Measurements from ENCODE around the gene CLDN9.
"Not testable (repeated sequence)": the region's sequence is repeated elsewhere in the genome, so short reads cannot be mapped to it uniquely, and the experiment has no call there.

CLDN9 gene

DNA sequence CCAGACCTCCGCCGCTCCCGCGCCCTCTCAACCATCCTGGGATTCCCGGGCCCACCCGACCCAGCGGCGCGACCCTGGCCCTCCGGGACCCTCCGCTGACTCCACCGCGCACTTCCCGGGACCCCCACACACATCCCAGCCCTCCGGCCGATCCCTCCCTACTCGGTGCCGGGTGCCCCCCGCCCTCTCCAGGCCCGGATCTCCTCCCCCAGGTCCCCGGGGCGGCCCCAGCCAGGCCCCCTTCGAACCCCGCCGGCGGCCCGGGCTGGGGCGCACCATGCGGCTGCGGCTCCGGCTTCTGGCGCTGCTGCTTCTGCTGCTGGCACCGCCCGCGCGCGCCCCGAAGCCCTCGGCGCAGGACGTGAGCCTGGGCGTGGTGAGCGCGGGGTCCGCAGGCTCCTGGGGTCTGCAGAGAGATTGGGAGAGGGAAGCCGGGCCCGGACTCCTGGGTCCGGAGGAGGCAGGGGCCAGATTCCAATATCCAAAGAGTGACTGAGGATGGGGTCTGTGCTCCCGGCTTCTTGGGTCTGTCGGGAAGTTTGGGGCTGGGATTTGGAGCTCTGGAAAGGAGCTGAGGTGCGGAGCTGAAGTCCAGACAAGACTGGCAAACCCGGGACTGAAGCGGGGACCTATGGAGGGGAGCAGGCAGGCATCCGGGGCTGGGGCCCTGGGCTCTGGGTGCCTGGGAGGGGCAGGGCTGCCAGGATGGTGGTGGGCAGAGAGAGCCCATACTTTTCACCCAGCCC is 34.1 kb downstream of the CLDN9 start:
- DNase-seq (ENCODE audit: low read depth), result no peak
- in situ Hi-C loops (cut with HindIII; ENCODE audit: low sequenced_read_pairs), result loop anchor here (5.0 kb wide), 1 partner anchor 80 kb away; no protein-coding TSS in a partner anchor
- no peak overlapping the region for H3K4me3 ChIP-seq (ENCODE audit: low read depth, low read length)
- TF ChIP-seq, protein P1, sequence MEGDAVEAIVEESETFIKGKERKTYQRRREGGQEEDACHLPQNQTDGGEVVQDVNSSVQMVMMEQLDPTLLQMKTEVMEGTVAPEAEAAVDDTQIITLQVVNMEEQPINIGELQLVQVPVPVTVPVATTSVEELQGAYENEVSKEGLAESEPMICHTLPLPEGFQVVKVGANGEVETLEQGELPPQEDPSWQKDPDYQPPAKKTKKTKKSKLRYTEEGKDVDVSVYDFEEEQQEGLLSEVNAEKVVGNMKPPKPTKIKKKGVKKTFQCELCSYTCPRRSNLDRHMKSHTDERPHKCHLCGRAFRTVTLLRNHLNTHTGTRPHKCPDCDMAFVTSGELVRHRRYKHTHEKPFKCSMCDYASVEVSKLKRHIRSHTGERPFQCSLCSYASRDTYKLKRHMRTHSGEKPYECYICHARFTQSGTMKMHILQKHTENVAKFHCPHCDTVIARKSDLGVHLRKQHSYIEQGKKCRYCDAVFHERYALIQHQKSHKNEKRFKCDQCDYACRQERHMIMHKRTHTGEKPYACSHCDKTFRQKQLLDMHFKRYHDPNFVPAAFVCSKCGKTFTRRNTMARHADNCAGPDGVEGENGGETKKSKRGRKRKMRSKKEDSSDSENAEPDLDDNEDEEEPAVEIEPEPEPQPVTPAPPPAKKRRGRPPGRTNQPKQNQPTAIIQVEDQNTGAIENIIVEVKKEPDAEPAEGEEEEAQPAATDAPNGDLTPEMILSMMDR (IDR thresholded peaks at IDR 0.05; ENCODE audit: low read depth, low read length, missing control alignments), result no peak

DNA sequence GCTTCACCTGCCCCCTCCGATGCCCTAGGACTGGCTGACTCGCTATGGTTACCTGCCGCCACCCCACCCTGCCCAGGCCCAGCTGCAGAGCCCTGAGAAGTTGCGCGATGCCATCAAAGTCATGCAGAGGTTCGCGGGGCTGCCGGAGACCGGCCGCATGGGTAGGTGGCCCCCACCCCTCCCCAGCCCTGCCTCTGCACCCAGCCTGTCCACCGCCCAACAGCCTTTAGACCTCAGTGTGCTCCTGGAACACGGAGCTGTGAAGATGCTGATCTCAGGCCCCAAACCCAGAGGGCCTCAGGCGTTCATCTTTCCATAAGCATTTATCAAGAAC is 34.6 kb downstream of the CLDN9 start:
- in situ Hi-C loops (cut with HindIII; ENCODE audit: low sequenced_read_pairs), result loop anchor here (5.0 kb wide), 1 partner anchor 80 kb away; no protein-coding TSS in a partner anchor
- TF ChIP-seq, protein P1 (IDR thresholded peaks at IDR 0.05; ENCODE audit: low read depth, low read length, missing control alignments), result no peak
- DNase-seq (ENCODE audit: low read depth), result no peak

DNA sequence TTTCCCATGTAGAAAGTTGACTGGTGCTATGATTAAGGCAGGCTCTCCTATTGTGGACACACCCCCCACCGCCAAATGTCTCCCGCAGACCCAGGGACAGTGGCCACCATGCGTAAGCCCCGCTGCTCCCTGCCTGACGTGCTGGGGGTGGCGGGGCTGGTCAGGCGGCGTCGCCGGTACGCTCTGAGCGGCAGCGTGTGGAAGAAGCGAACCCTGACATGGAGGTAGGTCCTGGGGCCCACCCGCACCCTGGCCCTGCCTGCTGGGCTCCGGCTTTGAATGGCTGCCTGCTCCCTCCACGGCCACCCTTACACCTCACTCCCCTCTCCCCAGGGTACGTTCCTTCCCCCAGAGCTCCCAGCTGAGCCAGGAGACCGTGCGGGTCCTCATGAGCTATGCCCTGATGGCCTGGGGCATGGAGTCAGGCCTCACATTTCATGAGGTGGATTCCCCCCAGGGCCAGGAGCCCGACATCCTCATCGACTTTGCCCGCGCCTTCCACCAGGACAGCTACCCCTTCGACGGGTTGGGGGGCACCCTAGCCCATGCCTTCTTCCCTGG is 37.3 kb downstream of the CLDN9 start:
- DNase-seq (ENCODE audit: low read depth), result no peak
- TF ChIP-seq, protein P1 (IDR thresholded peaks at IDR 0.05; ENCODE audit: low read depth, low read length, missing control alignments), result no peak
- H3K4me3 ChIP-seq (ENCODE audit: low read depth, low read length), result no peak overlapping the region
- in situ Hi-C loops (cut with HindIII; ENCODE audit: low sequenced_read_pairs), result loop anchor here (5.0 kb wide), 1 partner anchor 77 kb away; no protein-coding TSS in a partner anchor

More for the DNA sequence above, 34.6 kb downstream of the CLDN9 start:
- H3K4me3 ChIP-seq (ENCODE audit: low read depth, low read length), result no peak overlapping the region

DNA sequence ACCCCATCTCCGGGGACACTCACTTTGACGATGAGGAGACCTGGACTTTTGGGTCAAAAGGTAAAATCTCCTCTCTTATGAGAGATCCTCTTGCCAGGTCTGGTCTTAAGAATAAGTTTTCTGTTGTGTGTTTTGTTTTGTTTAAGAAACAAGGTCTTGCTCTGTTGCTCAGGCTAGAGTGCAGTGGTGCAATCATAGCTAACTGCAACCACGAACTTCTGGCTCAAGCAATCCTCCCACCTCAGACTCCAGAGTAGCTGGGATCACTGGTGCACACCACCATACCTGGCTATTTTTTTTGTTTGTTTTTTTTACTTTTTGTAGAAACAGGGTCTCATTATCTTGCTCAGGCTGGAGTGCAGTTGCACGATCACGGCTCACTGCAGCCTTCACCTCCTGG is 37.8 kb downstream of the CLDN9 start:
- TF ChIP-seq, protein P1 (IDR thresholded peaks at IDR 0.05; ENCODE audit: low read depth, low read length, missing control alignments), result no peak
- H3K4me3 ChIP-seq (ENCODE audit: low read depth, low read length), result no peak overlapping the region
- in situ Hi-C loops (cut with HindIII; ENCODE audit: low sequenced_read_pairs), result no loop called here
- no peak for DNase-seq (ENCODE audit: low read depth)

DNA sequence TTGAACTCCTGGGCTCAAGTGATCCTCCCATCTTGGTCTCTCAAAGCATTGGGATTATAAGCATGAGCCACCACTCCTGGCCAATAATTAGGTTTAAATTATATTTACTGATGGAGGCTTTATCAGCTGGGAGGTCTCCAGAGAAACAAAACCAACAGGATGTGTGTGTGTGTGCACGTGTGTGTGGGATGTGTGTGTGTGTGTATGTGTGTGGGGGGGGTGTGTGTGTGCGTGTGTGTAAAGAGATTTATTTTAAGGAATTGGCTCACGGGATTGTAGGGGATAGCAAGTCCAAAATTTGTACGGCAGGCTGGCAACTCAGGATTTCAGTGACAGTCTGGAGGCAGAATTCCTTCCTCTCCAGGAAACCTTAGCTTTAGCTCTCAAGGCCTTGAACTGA is 38.3 kb downstream of the CLDN9 start:
- TF ChIP-seq, protein P1 (IDR thresholded peaks at IDR 0.05; ENCODE audit: low read depth, low read length, missing control alignments), result no peak
- no peak for DNase-seq (ENCODE audit: low read depth)

DNA sequence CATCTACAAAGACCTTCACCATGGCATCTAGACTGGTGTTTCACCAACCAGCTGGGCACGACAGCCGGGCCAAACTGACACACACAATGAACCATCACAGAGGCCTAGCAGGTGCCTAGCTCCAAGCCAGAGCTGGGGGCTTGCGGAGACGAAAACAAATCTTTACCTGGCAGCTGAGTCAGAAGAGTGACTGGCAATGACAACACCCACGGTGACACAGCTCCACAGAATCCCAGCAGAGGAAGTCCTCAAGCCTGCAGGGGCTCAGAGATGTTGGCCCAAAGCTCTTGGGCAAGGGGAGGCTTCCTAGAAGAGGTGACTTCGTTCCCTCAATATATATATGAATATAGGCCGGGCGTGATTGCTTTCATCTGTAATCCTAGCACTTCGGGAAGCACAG is 38.8 kb downstream of the CLDN9 start:
- no peak overlapping the region for H3K4me3 ChIP-seq (ENCODE audit: low read depth, low read length)
- in situ Hi-C loops (cut with HindIII; ENCODE audit: low sequenced_read_pairs), result no loop called here
- no peak for DNase-seq (ENCODE audit: low read depth)
- TF ChIP-seq, protein P1 (IDR thresholded peaks at IDR 0.05; ENCODE audit: low read depth, low read length, missing control alignments), result no peak

More for the DNA sequence above, 38.3 kb downstream of the CLDN9 start:
- H3K4me3 ChIP-seq (ENCODE audit: low read depth, low read length), result no peak overlapping the region
- in situ Hi-C loops (cut with HindIII; ENCODE audit: low sequenced_read_pairs), result no loop called here

DNA sequence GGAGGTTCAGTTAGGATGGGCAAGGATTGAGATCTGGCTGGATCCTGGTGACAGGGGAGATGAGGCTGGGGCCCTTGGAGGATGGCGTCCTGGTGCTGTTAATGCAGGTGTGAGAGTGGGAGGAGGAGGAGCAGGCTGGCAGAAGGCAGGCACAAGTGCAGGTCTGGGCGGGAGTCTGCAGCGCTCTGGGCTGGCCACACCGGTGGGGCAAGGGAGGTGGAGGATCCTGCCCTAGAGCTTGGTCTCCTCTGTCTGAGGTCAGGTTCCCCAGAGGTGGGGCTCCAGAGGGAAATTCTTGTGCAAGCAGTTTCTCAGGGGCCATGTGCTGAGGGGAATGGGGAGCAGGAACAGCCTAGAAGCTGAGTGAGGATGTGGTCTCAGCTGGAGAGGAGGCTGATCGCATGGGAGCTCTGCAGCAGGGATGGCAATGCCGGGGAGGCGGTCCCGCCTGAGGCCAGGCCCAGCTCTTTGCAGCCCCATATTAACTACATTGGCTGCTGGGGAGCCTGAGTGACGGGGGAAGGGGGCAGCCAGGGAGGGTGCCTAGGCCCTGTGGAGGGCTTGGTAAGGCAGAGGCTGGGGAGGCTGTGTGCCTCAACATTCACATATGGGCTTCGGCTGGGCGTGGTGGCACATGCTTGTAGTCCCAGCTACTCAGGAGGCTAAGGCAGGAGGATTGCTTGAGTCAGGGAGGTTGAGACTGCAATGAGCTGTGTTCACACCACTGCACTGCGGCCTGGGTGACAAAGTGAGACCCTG is 40.0 kb downstream of the CLDN9 start:
- in situ Hi-C loops (cut with HindIII; ENCODE audit: low sequenced_read_pairs); H3K4me3 ChIP-seq (ENCODE audit: low read depth, low read length); DNase-seq (ENCODE audit: low read depth): not testable (repeated sequence)

DNA sequence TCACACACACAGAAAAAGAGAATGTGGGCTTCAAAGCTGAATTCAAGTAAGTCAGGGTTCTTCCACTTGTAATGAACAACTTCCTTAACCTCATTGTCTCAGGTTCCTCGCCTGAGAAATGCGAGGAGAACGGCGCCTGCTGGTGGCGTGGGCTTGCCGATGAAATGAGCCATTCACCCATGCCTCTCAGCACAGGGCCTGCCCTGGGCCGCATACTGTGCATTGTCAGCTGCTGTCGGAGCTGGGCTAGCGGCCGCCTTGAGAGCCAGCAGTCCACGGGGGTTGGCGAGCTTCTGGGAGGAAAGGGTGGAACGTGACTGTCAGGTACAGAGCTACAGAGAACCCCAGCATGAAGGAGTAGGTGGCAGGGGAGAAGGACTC is 40.6 kb downstream of the CLDN9 start:
- in situ Hi-C loops (cut with HindIII; ENCODE audit: low sequenced_read_pairs); H3K4me3 ChIP-seq (ENCODE audit: low read depth, low read length); DNase-seq (ENCODE audit: low read depth): not testable (repeated sequence)
